Left colon (tissue), 2 donors: ENCODE measurements around the gene DUSP12. TPM values are rescaled to one million over a fixed set of nuclear protein-coding genes. Genes with fewer than 3 reads are reported as not detected.
A peak's percentile ranks its signal among the peaks of the same experiment; 100 is the strongest.
"Not testable (repeated sequence)": the region's sequence is repeated elsewhere in the genome, so short reads cannot be mapped to it uniquely, and the experiment has no call there.

Experiments
- ATAC-seq: fragments of 200-7000 bp; cut with Tn5 transposase; one replicate; pipeline ENCODE4 v1.9.1; 2020; ENCODE audit warnings: mild to moderate bottlenecking, moderate library complexity
- DNase-seq, 2 donors: peaks; one replicate each; pipeline ENCODE4 v3.0.0-alpha.2; 2020
- intact Hi-C, 2 donors: fragments of 100-400 bp; cut with DNase I in 1 of 2; cut with micrococcal nuclease in 1 of 2; formaldehyde crosslinking; loops; one replicate each; pipeline versions ENCODE4 v1.11.2 to v1.14.0; 2022; cut with DNase I, micrococcal nuclease
- long read RNA-seq: library from polyadenylated mRNA; unstranded; transcript quantifications from one replicate; pipeline ENCODE4 v2.0.0, GENCODE V29; 2021
- total RNA-seq, 2 donors: library from RNA; stranded (reverse); fragmentation: NEBNext Ultra II Directional; extraction: Animal tissue kit (Norgen Biotek cat#: 25700); gene quantifications; one replicate each; pipeline ENCODE4 v1.2.1, GENCODE V29; 2021
- donor health status: DM: no; HTN: no; CAD: no.
- donor health status: DM: yes; HTN: yes; CAD: no.

Gene DUSP12
- total RNA-seq, result 10 to 100 TPM; 13.3 to 17.4 TPM
- long read RNA-seq, transcript DUSP12-201 (6 exons, 1,270 nt), result major isoform, 10 of 23 reads
- long read RNA-seq, partial matches to known transcripts, result 0 of 23 reads
- long read RNA-seq, other reads (novel, unspliced or antisense), result 13 of 23 reads

- DNase-seq (peak; percentile 93 to 94), ATAC-seq (peak; percentile 99)
- intact Hi-C loops, result loop anchor here in 1 of 2 donors (10.0 kb wide), 1 partner anchor 265 kb away; no protein-coding TSS in a partner anchor
Observed at GRCh38 chr1:161749509-161750407, at the start of gene DUSP12. TSS of gene DUSP12 (plus strand) at chr1:161749786. CDS start at chr1:161749802, 16 bp downstream.

- intact Hi-C loops, result no loop called here
- peak; percentile 100 for ATAC-seq
- peak; percentile 47 to 49 for DNase-seq
Observed at GRCh38 chr1:161702250-161702649, 47.3 kb upstream of the DUSP12 start.

- intact Hi-C loops, result no loop called here
- ATAC-seq (no peak), DNase-seq (no peak)
Observed at GRCh38 chr1:161705537-161705936, 44.0 kb upstream of the DUSP12 start.

GRCh38 chr1:161706113-161706481 lies 43.5 kb upstream of the DUSP12 start:
- no peak for ATAC-seq
- DNase-seq, result no peak
- intact Hi-C loops, result no loop called here

- no peak for ATAC-seq
- DNase-seq, result no peak
- intact Hi-C loops, result no loop called here
Observed at GRCh38 chr1:161706482-161707347, 42.9 kb upstream of the DUSP12 start, which contains the start of gene FCRLA. TSS of gene FCRLA (plus strand) at chr1:161707229. CDS start at chr1:161707265, 36 bp downstream.

- ATAC-seq, result no peak
- DNase-seq, result no peak
- intact Hi-C loops, result no loop called here
Observed at GRCh38 chr1:161707503-161707902, 42.1 kb upstream of the DUSP12 start.

- intact Hi-C loops, result no loop called here
- DNase-seq, result no peak
- ATAC-seq, result no peak
Observed at GRCh38 chr1:161709373-161709772, 40.2 kb upstream of the DUSP12 start.

GRCh38 chr1:161710560-161710959 lies 39.0 kb upstream of the DUSP12 start:
- DNase-seq, result no peak
- intact Hi-C loops, result no loop called here
- no peak for ATAC-seq

- no peak for DNase-seq
- no peak for ATAC-seq
- intact Hi-C loops, result no loop called here
Observed at GRCh38 chr1:161718559-161719324, 30.8 kb upstream of the DUSP12 start.

GRCh38 chr1:161719325-161719611 lies 30.3 kb upstream of the DUSP12 start:
- no peak for DNase-seq
- intact Hi-C loops, result no loop called here
- no peak for ATAC-seq

GRCh38 chr1:161720422-161720821 lies 29.2 kb upstream of the DUSP12 start:
- ATAC-seq (no peak), DNase-seq (no peak)
- intact Hi-C loops, result no loop called here

- intact Hi-C loops, result no loop called here
- ATAC-seq (no peak), DNase-seq (no peak)
Observed at GRCh38 chr1:161720956-161721737, 28.4 kb upstream of the DUSP12 start, which contains the start of gene FCRLB. TSS of gene FCRLB (plus strand) at chr1:161721544. CDS start at chr1:161722673, 1,129 bp downstream.

GRCh38 chr1:161721738-161722343 lies 27.7 kb upstream of the DUSP12 start:
- no peak for ATAC-seq

GRCh38 chr1:161722406-161722805 lies 27.2 kb upstream of the DUSP12 start:
- ATAC-seq, result no peak
- no peak for DNase-seq
- intact Hi-C loops, result no loop called here

More at GRCh38 chr1:161721738-161722343, 27.7 kb upstream of the DUSP12 start:
- intact Hi-C loops, result no loop called here
- no peak for DNase-seq

- intact Hi-C loops, result no loop called here
- DNase-seq (no peak), ATAC-seq (no peak)
Observed at GRCh38 chr1:161723459-161724141, 26.0 kb upstream of the DUSP12 start.

GRCh38 chr1:161725258-161725907 lies 24.2 kb upstream of the DUSP12 start:
- intact Hi-C loops, DNase-seq, ATAC-seq: not testable (repeated sequence)
